Measurements from ENCODE around the gene DTX3. TPM values are rescaled to one million over a fixed set of nuclear protein-coding genes. Genes with fewer than 3 reads are reported as not detected.
A peak's percentile ranks its signal among the peaks of the same experiment; 100 is the strongest.

The DTX3 gene
- total and polyA plus RNA-seq, 4 experiments from 2014 or later: 4.2 to 37.1 (median 20.0) TPM

- Histone ChIP-seq H3K4me3 (ENCODE audit: low read length in 2 of 2) (peak within 1 kb of the TSS; percentile 23 to 57), H3K4me1 (ENCODE audit: insufficient read depth, low read length) (peaks cover 9% of the 10 kb centered on the region), H3K9me3 (ENCODE audit: control insufficient read depth in 1 of 2, low read length in 2 of 2) (no peaks in the 10 kb centered on the region), H3K27me3 (ENCODE audit: insufficient read depth, low read length) (peaks cover 10% of the 10 kb centered on the region), H3K27ac (ENCODE audit: low read depth, low read length) (no peak within 1 kb of the TSS), H3K36me3 (ENCODE audit: insufficient read depth, low read length) (no peaks in the 10 kb centered on the region)
- CTCF ChIA-PET (ENCODE audit: partially characterized antibody): interaction anchor here (1.0 to 1.4 kb wide), 4 partner anchors 8 to 28 kb away, joined by 3 to 6 read pairs (median 4); partner anchors contain the start of gene B4GALNT1
- no peak for DNase-seq
- Mint-ChIP-seq H3K9me3 (no peaks in the 10 kb centered on the region), H3K36me3 (peaks cover 0 to 6% of the 10 kb centered on the region in 2 donors), H3K4me3 (peak within 1 kb of the TSS; percentile 74 to 89 (median 80)), H3K4me1 (peaks cover 3 to 17% (median 9%) of the 10 kb centered on the region in 4 donors), H3K27ac (peak within 1 kb of the TSS in 4 of 7 donors; percentile 15 to 78 (median 57)), H3K27me3 (peaks cover 3 to 21% of the 10 kb centered on the region in 2 donors)
- intact Hi-C loops (cut with micrococcal nuclease): loop anchor here (2.0 to 5.0 kb wide), 2 partner anchors 20 to 89 kb away; partner anchors contain the start of genes DDIT3, MBD6 and PIP4K2C
- POLR2A ChIA-PET (ENCODE audit: partially characterized antibody): interaction anchor here (0.9 kb wide), 1 partner anchor 12 kb away, joined by 4 read pairs; no protein-coding TSS in a partner anchor
Measured at GRCh38 chr12:57611108-57611826, 6.6 kb downstream of the DTX3 start, which contains the start of gene ARHGEF25. Gene ARHGEF25 (plus strand): TSS chr12:57611435. CDS start chr12:57611895, 460 bp downstream.

- Histone ChIP-seq H3K27me3 (ENCODE audit: insufficient read depth, low read length) (peaks cover 10% of the 10 kb centered on the region), H3K4me1 (ENCODE audit: insufficient read depth, low read length) (peaks cover 9% of the 10 kb centered on the region), H3K4me3 (ENCODE audit: low read length in 2 of 2) (peak overlapping the region in 1 of 2 donors; percentile 57), H3K36me3 (ENCODE audit: insufficient read depth, low read length) (no peaks in the 10 kb centered on the region), H3K27ac (ENCODE audit: low read depth, low read length) (no peak overlapping the region), H3K9me3 (ENCODE audit: control insufficient read depth in 1 of 2, low read length in 2 of 2) (no peaks in the 10 kb centered on the region)
- intact Hi-C loops (cut with micrococcal nuclease): loop anchor here (2.0 to 5.0 kb wide), 2 partner anchors 21 to 90 kb away; partner anchors contain the start of genes DDIT3, MBD6 and PIP4K2C
- no peaks in the 10 kb centered on the region for H3K9me3 Mint-ChIP-seq
- H3K27me3 Mint-ChIP-seq: peaks cover 3 to 27% of the 10 kb centered on the region in 2 donors
- ChIA-PET POLR2A (ENCODE audit: partially characterized antibody) (interaction anchor here (0.9 kb wide), 1 partner anchor 12 kb away, joined by 4 read pairs; no protein-coding TSS in a partner anchor), CTCF (ENCODE audit: partially characterized antibody) (interaction anchor here (1.3 to 1.9 kb wide), 4 partner anchors 9 to 29 kb away, joined by 3 to 7 read pairs (median 5); partner anchors contain the start of gene B4GALNT1)
- H3K27ac Mint-ChIP-seq: peak overlapping the region in 2 of 7 donors; percentile 37 to 78
- DNase-seq: no peak
- H3K4me3 Mint-ChIP-seq: peak overlapping the region; percentile 61 to 84 (median 78)
- H3K36me3 Mint-ChIP-seq: peaks cover 0 to 6% of the 10 kb centered on the region in 2 donors
- H3K4me1 Mint-ChIP-seq: peaks cover 3 to 12% (median 7%) of the 10 kb centered on the region in 4 donors
Measured at GRCh38 chr12:57611827-57612710, 7.4 kb downstream of the DTX3 start.

- DNase-seq: no peak
- H3K27me3 Mint-ChIP-seq: peaks cover 9 to 35% of the 10 kb centered on the region in 2 donors
- H3K36me3 Mint-ChIP-seq: peaks cover 0 to 3% of the 10 kb centered on the region in 2 donors
- peak overlapping the region in 3 of 8 donors; percentile 12 to 79 (median 14) for H3K4me3 Mint-ChIP-seq
- no peaks in the 10 kb centered on the region for H3K36me3 ChIP-seq (ENCODE audit: insufficient read depth, low read length)
- H3K4me3 ChIP-seq (ENCODE audit: low read length in 2 of 2): no peak overlapping the region
- peaks cover 3 to 12% (median 6%) of the 10 kb centered on the region in 4 donors for H3K4me1 Mint-ChIP-seq
- H3K27ac ChIP-seq (ENCODE audit: low read depth, low read length): no peak overlapping the region
- H3K27me3 ChIP-seq (ENCODE audit: insufficient read depth, low read length): peaks cover 15% of the 10 kb centered on the region
- ChIA-PET POLR2A (ENCODE audit: partially characterized antibody) (interaction anchor here (0.7 kb wide), 1 partner anchor 9 kb away, joined by 3 read pairs; no protein-coding TSS in a partner anchor), CTCF (ENCODE audit: partially characterized antibody) (interaction anchor here (1.9 to 5.3 kb wide), 2 partner anchors 9 to 29 kb away, joined by 7 to 36 read pairs; no protein-coding TSS in a partner anchor)
- H3K4me1 ChIP-seq (ENCODE audit: insufficient read depth, low read length): peaks cover 9% of the 10 kb centered on the region
- H3K27ac Mint-ChIP-seq: peak overlapping the region in 1 of 7 donors; percentile 37
- H3K9me3 Mint-ChIP-seq: no peaks in the 10 kb centered on the region
- H3K9me3 ChIP-seq (ENCODE audit: control insufficient read depth in 1 of 2, low read length in 2 of 2): no peaks in the 10 kb centered on the region
- intact Hi-C loops (cut with micrococcal nuclease): loop anchor here (5.0 kb wide), 1 partner anchor 91 kb away; the partner anchor contains the start of genes DDIT3 and MBD6
Measured at GRCh38 chr12:57612711-57613426, 8.2 kb downstream of the DTX3 start.

- H3K27ac Mint-ChIP-seq: no peak overlapping the region
- H3K4me3 Mint-ChIP-seq: no peak overlapping the region
- intact Hi-C loops (cut with micrococcal nuclease): loop anchor here (5.0 kb wide), 1 partner anchor 91 kb away; the partner anchor contains the start of genes DDIT3 and MBD6
- H3K27me3 Mint-ChIP-seq: peaks cover 15 to 39% of the 10 kb centered on the region in 2 donors
- POLR2A ChIA-PET (ENCODE audit: partially characterized antibody): no interaction called here
- Histone ChIP-seq H3K9me3 (ENCODE audit: control insufficient read depth in 1 of 2, low read length in 2 of 2) (no peaks in the 10 kb centered on the region), H3K4me1 (ENCODE audit: insufficient read depth, low read length) (peaks cover 9% of the 10 kb centered on the region), H3K36me3 (ENCODE audit: insufficient read depth, low read length) (no peaks in the 10 kb centered on the region), H3K27me3 (ENCODE audit: insufficient read depth, low read length) (peaks cover 15% of the 10 kb centered on the region), H3K4me3 (ENCODE audit: low read length in 2 of 2) (no peak overlapping the region), H3K27ac (ENCODE audit: low read depth, low read length) (no peak overlapping the region)
- CTCF ChIA-PET (ENCODE audit: partially characterized antibody): interaction anchor here (1.6 to 5.3 kb wide), 3 partner anchors 9 to 29 kb away, joined by 5 to 36 read pairs (median 7); partner anchors contain the start of gene B4GALNT1
- H3K9me3 Mint-ChIP-seq: no peaks in the 10 kb centered on the region
- peaks cover 3 to 12% (median 6%) of the 10 kb centered on the region in 4 donors for H3K4me1 Mint-ChIP-seq
- no peak for DNase-seq
- peaks cover 0 to 2% of the 10 kb centered on the region in 2 donors for H3K36me3 Mint-ChIP-seq
Measured at GRCh38 chr12:57613427-57614109, 8.9 kb downstream of the DTX3 start.

- intact Hi-C loops (cut with micrococcal nuclease): loop anchor here (5.0 kb wide), 1 partner anchor 92 kb away; the partner anchor contains the start of genes DDIT3 and MBD6
- POLR2A ChIA-PET (ENCODE audit: partially characterized antibody): no interaction called here
- Mint-ChIP-seq H3K36me3 (no peaks in the 10 kb centered on the region), H3K4me3 (peak overlapping the region in 1 of 8 donors; percentile 32), H3K4me1 (peaks cover 8 to 19% (median 12%) of the 10 kb centered on the region in 4 donors), H3K27me3 (peaks cover 23 to 47% of the 10 kb centered on the region in 2 donors), H3K27ac (no peak overlapping the region), H3K9me3 (no peaks in the 10 kb centered on the region)
- Histone ChIP-seq H3K36me3 (ENCODE audit: insufficient read depth, low read length) (no peaks in the 10 kb centered on the region), H3K9me3 (ENCODE audit: control insufficient read depth in 1 of 2, low read length in 2 of 2) (no peaks in the 10 kb centered on the region), H3K27me3 (ENCODE audit: insufficient read depth, low read length) (peaks cover 22% of the 10 kb centered on the region), H3K4me3 (ENCODE audit: low read length in 2 of 2) (no peak overlapping the region), H3K27ac (ENCODE audit: low read depth, low read length) (no peak overlapping the region), H3K4me1 (ENCODE audit: insufficient read depth, low read length) (peaks cover 12% of the 10 kb centered on the region)
- CTCF ChIA-PET (ENCODE audit: partially characterized antibody): interaction anchor here (1.6 to 5.3 kb wide), 3 partner anchors 8 to 30 kb away, joined by 5 to 36 read pairs (median 7); partner anchors contain the start of gene B4GALNT1
- DNase-seq: no peak
Measured at GRCh38 chr12:57614178-57614947, 9.7 kb downstream of the DTX3 start.
